IPS-11a (cell line): ENCODE results near the gene EMC6.
"Not testable (repeated sequence)": the region's sequence is repeated elsewhere in the genome, so short reads cannot be mapped to it uniquely, and the experiment has no call there.

Experiments
- H3K4me3 ChIP-seq: one replicate; pipeline ENCODE4 v1.5.1; 2013; ENCODE audit warnings: low read depth, low read length, control low read depth

Gene EMC6

GRCh38 chr17:3679531-3680126 is 11.0 kb downstream of the EMC6 start:
- H3K4me3 ChIP-seq, result no peak overlapping the region

- H3K4me3 ChIP-seq, result no peak overlapping the region
Measured at GRCh38 chr17:3681057-3681456, 12.4 kb downstream of the EMC6 start.

- H3K4me3 ChIP-seq, result no peak overlapping the region
Measured at GRCh38 chr17:3681565-3681964, 13.0 kb downstream of the EMC6 start.

- H3K4me3 ChIP-seq, result no peak overlapping the region
Measured at GRCh38 chr17:3682033-3682432, 13.4 kb downstream of the EMC6 start.

GRCh38 chr17:3683054-3683511 is 14.5 kb downstream of the EMC6 start:
- H3K4me3 ChIP-seq, result no peak overlapping the region

- no peak overlapping the region for H3K4me3 ChIP-seq
Measured at GRCh38 chr17:3685174-3685573, 16.6 kb downstream of the EMC6 start.

- no peak overlapping the region for H3K4me3 ChIP-seq
Measured at GRCh38 chr17:3688027-3688553, 19.5 kb downstream of the EMC6 start.

GRCh38 chr17:3688852-3689261 is 20.2 kb downstream of the EMC6 start:
- no peak overlapping the region for H3K4me3 ChIP-seq

GRCh38 chr17:3689262-3690093 is 20.9 kb downstream of the EMC6 start:
- no peak overlapping the region for H3K4me3 ChIP-seq

GRCh38 chr17:3690094-3690715 is 21.6 kb downstream of the EMC6 start:
- H3K4me3 ChIP-seq, result no peak overlapping the region

- H3K4me3 ChIP-seq, result no peak overlapping the region
Measured at GRCh38 chr17:3691617-3692067, 23.0 kb downstream of the EMC6 start.

GRCh38 chr17:3692346-3692745 is 23.7 kb downstream of the EMC6 start:
- no peak overlapping the region for H3K4me3 ChIP-seq

GRCh38 chr17:3693141-3693540 is 24.5 kb downstream of the EMC6 start:
- no peak overlapping the region for H3K4me3 ChIP-seq

- H3K4me3 ChIP-seq, result no peak overlapping the region
Measured at GRCh38 chr17:3693829-3694231, 25.2 kb downstream of the EMC6 start.

GRCh38 chr17:3695129-3695722 is 26.6 kb downstream of the EMC6 start:
- H3K4me3 ChIP-seq, result peak overlapping the region; percentile 61

GRCh38 chr17:3695723-3696411 is 27.3 kb downstream of the EMC6 start, which contains the start of gene P2RX5:
Gene P2RX5 (minus strand): TSS chr17:3696155. CDS start chr17:3696005, 150 bp downstream.
- H3K4me3 ChIP-seq, result peak within 1 kb of the TSS; percentile 61

GRCh38 chr17:3697103-3697476 is 28.5 kb downstream of the EMC6 start:
- no peak overlapping the region for H3K4me3 ChIP-seq

- H3K4me3 ChIP-seq, result no peak overlapping the region
Measured at GRCh38 chr17:3698139-3698538, 29.5 kb downstream of the EMC6 start.

GRCh38 chr17:3699951-3700350 is 31.3 kb downstream of the EMC6 start:
- H3K4me3 ChIP-seq, result no peak overlapping the region

- not testable (repeated sequence) for H3K4me3 ChIP-seq
Measured at GRCh38 chr17:3702041-3702539, 33.5 kb downstream of the EMC6 start.
